ENCODE data around the gene UBE2D2.

Gene UBE2D2

DNA sequence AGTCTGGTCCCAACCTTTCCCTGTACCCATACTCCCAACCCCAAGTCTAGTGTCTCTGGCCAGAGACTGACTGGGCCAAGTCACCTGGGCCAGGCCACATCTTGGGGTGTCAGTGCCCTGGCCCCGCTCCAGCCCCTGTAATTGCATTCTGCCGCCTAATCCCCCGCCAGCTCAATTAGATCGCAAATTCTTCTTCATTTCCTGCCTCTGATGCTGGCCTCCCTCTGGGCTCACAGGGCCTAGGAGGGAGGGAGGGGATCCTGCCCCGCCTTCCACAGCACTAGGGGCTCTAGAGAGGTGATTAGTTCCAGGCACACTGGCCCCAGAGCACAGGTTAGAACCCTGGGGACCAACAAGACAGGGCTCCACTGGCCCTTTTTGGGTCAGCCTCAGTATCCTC lies 92.5 kb downstream of the UBE2D2 start:
- no peak for DNase-seq
- in situ Hi-C loops (cut with HindIII; ENCODE audit: low pct_ligation_motif_present, low pct_unique_long_range_greater_than_20kb, low sequenced_read_pairs) = no loop called here

DNA sequence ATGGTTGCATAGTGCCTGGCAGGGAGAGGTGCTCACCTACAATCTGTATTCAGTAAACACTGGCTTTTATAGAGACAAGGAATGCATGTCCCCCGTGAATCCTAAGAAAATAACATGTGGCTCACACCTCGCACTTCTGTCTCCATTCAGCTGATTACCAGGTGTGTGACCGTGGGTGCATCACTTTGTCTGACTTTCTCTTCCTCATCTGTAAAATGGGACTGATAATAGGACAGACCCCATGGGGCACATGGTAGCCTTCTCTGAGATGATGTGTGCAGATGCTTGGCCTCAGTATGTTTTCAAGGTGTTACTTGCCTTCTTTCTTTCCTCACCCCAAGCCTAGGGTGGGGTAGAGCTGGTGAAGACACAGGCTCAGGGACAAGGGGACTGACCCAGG lies 93.3 kb downstream of the UBE2D2 start:
- DNase-seq = no peak
- in situ Hi-C loops (cut with HindIII; ENCODE audit: low pct_ligation_motif_present, low pct_unique_long_range_greater_than_20kb, low sequenced_read_pairs) = no loop called here

DNA sequence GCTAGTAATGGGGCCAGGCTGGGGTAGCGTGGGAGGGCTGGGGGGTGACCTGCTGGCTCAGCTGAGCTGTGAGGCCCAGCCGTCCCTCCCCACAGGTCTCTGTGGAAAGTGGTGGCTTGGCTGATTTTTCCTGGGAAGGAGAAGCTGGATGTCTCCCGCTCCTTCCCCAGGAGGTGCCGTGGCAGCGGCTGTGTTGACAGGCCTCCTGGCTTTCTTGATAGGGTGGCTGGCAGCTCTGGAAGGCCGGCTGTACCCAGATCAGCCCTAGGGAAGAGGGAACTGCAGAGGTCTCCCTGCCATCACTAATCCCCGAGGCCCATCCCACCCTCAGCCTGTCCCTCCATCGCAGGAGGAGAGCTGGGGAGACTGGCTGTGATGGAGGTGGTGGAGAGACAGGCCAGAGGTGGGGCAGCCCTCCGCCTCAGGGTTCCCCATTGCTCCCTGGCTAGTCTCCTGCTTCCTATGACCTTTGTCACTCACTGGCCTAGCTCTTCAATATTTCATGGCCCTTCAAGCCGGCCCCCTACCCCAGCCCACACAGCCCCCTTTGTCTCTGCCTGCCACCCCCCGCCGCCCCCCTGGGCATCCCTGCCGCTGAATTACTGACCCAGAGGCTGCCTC lies 93.8 kb downstream of the UBE2D2 start:
- no peak for DNase-seq
- in situ Hi-C loops (cut with HindIII; ENCODE audit: low pct_ligation_motif_present, low pct_unique_long_range_greater_than_20kb, low sequenced_read_pairs) = no loop called here

DNA sequence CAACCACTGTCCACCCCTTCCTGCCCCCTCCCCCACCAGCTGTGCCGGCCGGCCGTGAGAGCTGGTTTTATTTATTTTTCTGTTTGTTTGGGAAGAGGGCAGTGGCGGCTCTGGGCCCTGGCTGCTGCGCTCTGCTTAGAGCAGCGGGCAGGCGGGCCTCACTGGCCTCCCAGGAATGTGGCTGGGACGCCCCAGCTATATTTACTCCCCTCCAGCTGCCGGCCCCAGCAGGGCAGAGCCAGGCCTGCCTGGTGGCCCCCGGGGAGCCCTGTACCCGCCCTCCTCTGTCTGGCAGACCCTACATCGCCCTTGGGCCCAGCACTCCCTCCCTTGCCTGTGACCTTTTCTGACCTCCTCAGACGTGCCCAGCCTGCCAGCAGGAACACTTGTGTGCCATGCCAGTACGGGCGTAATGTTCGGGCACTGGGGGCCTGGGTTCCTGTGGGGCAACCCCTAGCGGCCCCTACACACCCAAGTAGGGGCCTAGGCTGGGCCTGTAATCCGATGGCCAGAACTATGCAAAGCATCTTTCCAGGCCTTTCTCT lies 94.7 kb downstream of the UBE2D2 start:
- DNase-seq = no peak

DNA sequence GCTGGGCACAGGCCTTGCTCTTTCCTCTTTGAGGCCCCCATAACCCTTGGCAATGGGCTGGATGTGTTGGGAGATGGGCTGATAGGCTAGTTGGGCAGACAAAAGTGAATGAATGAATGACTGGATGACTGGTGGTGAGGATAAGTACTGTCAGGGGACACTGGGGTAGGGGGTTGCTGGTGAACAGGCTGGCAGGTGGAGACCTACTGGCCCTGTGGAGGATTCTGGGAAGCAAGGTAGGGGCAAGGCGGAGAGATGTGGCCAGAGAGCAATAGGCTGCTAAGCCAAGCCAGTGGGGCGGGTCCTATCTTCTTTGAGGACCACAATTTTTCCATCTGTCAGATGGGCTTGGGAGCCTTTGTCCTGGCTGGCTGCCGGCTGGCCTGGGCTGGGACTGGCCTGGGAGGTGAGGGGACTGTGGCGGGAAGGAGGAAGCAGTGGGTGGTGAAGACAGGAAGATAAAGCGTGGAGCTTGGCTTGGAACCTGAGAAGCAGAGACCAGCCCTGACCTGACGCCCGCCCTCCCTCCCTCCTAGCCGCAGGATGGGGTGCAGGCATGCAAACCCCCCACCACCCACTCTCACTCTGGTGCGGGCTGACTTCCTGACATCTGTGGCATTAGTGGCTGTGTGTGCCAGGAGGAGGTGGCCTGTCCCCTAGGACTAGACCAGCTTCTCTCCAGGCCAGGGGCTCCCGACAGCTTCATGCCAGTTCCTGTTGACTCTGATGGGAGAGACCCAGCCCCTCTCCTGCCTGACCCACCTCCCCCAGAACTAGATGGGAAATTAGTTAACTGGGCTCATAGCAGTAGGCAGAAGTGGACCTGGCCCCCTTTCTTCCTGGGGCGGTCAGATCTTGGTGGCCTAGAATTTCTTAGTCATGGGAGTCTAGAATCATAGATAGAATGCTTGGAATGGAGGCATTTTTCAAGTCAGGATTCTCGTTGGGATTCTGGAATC lies 96.5 kb downstream of the UBE2D2 start:
- in situ Hi-C loops (cut with HindIII; ENCODE audit: low pct_ligation_motif_present, low pct_unique_long_range_greater_than_20kb, low sequenced_read_pairs) = no loop called here
- no peak for DNase-seq

More for the DNA sequence above, 94.7 kb downstream of the UBE2D2 start:
- in situ Hi-C loops (cut with HindIII; ENCODE audit: low pct_ligation_motif_present, low pct_unique_long_range_greater_than_20kb, low sequenced_read_pairs) = no loop called here

DNA sequence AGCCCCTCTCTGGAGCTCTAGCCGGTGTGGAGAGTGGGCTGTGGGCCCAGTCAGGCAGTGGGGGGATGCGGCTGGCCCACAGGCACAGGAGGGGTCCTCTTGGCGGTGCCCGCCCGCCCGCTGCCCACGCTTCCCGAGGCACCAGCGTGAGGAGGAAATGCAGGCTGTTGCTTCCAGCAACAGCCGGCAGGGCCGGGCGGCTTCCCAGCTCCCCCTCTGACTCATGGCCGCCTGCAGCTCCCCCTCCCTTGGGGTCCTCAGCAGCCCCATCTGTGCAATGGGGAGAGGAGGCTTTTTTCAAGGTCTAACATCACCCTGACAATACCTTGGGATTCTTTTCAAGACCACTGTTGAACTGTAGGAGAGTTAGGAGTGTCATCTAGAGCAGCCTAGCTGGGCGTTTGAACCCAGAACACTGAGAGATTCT lies 97.4 kb downstream of the UBE2D2 start:
- DNase-seq = no peak
- in situ Hi-C loops (cut with HindIII; ENCODE audit: low pct_ligation_motif_present, low pct_unique_long_range_greater_than_20kb, low sequenced_read_pairs) = no loop called here

DNA sequence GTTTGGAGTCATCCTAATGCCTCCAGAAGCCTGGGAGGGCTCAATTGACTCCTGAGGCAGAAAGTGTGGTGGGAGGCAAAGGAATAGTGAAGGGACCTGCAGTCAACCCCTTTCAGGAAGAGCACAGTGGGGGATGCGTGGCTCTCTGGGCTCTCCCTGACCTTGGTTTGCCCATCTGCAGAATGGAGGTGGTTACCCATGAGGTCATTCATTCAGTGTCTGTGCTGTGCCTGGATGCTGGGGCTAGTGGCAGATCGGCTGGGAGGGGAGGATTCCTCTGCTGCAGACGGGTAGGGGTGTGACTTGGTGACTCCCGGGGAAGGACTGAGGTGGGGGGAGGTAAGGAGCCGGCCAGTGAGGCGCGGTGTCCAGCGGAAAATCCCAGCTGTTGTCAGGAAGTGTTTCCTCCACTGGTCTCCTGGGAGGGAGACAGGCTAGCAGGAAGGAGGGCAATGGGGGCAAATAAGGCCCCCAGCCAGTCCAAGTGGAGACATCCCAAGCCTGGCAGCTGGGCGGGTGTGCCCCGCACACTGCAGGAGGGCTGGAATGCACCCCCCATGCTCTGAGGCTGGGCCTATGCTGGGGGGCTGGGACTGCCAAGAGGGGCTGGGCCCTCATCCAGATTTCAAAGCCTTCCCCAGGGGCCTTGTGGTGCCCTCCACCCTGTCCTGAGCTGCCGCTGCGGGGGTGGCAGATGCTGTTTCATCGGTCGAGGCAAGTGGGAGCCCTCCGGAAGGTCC lies 98.0 kb downstream of the UBE2D2 start:
- peak; percentile 62 for DNase-seq
- in situ Hi-C loops (cut with HindIII; ENCODE audit: low pct_ligation_motif_present, low pct_unique_long_range_greater_than_20kb, low sequenced_read_pairs) = no loop called here

DNA sequence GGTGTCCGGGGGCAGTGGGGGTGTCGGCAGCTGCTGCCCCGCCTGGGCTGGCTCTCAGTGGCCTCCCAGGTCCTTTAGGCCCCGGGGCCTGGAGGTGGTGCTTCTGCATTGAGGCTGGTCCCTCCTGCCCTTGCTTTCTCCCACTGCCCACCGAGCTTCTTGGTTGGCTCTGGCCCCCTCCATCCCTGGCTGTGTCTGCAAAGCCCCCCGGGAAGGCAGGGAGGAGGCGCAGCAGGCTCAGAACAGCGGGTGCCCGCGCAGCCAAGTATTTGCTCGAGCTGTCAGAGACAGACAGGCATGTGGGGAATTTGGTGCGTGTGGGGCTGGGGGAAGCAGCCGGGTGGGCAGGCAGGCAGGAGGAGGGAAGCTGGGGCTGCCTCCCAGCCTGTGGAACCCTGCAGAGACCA lies 98.6 kb downstream of the UBE2D2 start:
- no peak for DNase-seq
- in situ Hi-C loops (cut with HindIII; ENCODE audit: low pct_ligation_motif_present, low pct_unique_long_range_greater_than_20kb, low sequenced_read_pairs) = no loop called here

DNA sequence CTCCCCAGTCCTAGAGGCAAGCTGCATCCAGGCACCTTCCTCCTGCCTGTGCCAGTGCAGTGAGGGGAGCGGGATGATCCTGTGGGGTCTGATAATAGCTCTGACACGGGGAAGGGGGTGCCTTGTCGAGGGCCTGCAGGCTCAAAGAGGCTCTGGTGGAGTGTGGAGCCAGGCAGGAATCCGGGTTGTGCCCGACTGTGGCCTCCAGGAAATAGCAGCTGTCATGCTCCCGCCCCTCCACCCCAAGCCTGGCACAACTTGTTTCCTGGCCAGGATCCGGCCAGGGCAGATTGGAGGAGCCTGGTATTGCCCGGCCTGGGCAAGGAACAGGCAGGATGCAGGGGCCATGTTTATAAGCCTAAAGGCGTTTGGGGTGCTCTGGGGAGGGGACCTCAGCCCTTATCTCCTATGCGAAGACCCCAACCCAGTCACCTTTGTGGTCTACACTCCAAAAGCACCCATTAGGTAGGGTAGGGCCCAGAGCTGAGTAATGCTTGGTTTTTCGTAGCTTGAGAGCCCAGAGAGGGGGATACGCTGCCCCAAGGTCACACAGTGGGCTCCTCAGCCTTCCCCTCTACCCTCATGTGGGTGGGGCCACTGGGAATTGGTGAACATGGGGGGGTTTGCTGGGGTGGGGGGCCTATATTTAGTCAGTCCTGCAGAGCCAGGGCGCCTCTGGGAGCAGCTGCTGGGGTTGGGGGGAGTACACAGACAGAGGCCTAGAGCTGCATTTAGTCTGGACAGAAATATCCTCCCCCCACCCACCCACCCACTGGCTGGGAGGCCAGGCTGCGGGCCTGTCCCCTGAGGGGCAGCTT lies 99.2 kb downstream of the UBE2D2 start:
- peak; percentile 87 for DNase-seq
- in situ Hi-C loops (cut with HindIII; ENCODE audit: low pct_ligation_motif_present, low pct_unique_long_range_greater_than_20kb, low sequenced_read_pairs) = no loop called here

DNA sequence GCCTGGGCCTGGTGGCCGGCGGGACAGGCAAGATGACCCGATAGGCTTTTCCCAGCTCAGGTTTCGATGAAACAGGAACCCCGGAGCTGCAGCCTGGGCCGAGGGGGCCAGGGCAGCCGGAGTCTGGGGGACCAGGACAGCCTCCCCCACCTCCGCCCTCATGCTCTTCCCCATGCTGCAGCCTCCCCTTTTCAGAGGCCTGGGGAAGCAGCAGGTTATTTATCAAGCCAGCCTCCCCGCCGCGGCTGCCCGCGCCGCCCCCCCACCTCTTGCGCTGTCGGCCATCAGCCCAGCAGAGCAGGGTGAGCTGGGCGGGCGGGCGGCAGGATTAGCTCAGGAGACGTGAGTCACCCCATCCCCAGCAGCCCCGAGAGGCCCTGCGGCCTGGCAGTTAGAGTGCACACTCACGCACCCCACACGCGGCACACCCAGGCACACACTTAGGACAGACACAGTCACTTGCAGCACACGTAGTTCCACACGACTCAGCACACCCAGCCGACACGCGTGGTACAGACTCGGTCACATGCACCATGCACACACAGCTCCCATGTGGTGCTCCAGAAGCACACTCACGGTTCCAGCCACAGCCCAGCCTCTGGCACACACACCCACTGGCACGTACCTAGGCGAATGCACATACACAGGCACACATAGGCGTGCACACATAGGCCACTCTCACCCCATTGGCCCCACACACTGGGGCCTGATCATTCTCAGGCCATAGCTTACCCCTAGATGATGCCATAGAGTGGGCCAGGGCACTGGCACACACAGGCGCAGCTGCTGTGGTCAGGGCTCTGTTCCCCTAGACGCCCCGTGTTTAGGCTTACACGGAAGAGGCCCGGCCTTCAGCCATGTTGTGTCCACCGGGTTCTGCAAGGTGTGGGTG lies 100.0 kb downstream of the UBE2D2 start:
- in situ Hi-C loops (cut with HindIII; ENCODE audit: low pct_ligation_motif_present, low pct_unique_long_range_greater_than_20kb, low sequenced_read_pairs) = no loop called here
- peak; percentile 89 for DNase-seq

DNA sequence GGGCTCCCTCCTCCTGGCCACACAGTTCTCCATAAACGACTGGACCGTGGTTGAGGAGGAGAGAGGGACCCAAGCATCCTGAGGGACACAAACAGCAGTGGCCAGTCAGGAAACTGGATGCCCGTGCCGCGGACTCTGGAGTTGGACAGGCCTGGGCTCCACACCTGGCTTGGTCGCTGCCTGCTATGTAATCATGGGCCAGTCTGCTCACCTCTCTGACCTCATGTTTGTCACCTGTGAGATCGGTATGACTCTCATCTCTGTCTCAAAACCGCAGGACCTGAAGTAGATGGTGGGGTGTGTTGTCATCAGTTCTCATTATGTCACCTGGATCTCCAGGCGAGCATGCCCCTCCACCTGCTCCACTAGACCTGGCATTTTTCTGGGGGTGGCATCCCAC lies 101.5 kb downstream of the UBE2D2 start:
- no peak for DNase-seq
- in situ Hi-C loops (cut with HindIII; ENCODE audit: low pct_ligation_motif_present, low pct_unique_long_range_greater_than_20kb, low sequenced_read_pairs) = no loop called here

DNA sequence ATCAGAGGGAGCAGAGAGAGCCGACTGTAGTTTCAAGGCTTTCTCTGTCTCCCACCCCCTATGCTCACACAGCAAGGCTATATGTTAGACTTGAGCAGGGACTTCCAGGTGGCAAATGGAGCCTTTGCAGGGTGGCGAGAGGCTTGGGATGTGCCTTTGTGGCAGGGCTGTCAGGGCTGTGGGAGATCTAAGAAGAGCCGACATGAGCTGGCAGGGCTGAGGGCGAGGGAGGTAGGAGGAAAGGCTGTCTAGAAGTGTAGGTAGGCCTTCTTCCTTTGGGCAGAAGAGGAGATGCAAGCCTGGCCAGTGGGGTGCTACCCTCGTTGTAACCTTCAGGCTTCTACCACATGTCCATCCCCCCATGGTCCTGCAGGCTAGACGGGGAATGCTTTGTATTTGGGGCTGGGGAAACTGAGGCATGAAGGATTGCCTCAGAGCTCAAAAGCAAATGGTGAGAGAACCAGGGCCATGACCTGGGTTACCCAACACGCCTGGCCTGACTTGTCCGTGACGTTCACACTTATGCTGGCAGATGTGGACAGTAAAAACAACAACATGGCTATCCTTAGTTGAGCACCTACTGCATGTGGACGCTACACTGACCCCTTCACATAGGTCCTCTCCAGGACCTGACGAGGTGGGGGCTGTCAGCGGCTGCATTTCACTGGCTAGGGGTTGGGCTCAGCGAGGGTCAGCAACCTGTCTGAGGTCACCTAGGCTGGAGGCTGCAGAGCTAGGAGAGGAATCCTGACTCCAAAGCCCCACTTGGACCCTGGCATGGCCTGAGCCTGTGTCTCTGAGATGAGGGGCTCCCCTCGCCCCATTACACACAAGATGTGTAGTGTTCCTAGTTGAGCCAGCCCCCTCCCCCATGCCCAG lies 102.3 kb downstream of the UBE2D2 start:
- no peak for DNase-seq

DNA sequence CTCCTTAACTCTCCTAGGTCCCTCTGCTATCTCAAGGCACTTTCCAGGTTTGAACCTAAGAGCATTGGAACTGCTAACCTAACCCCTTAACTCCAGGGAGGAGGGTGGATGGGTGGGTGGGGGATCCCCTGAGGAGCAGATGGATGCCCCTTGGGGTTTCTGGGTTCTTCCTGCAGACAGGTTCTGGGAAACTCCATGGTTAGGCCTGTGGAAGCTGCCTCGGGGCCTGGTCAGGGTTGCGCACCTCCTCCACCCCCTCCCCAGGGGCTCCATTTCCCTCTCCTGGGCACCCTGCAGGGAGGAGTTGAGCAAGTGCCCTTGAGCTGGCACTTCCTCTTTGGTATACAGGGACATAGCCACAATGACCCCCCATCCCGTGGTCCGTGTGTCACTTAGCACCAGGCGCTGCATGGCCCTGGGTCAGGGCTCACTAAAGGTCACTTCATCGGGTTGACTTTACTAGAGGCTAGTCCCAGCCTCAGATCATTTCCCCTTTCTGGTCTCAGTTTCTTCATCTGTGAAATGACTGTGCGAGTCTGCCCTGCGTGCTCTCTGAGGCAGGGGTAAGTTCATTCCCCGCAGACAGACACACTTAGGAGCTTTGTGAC lies 103.1 kb downstream of the UBE2D2 start:
- in situ Hi-C loops (cut with HindIII; ENCODE audit: low pct_ligation_motif_present, low pct_unique_long_range_greater_than_20kb, low sequenced_read_pairs) = no loop called here
- no peak for DNase-seq

More for the DNA sequence above, 102.3 kb downstream of the UBE2D2 start:
- in situ Hi-C loops (cut with HindIII; ENCODE audit: low pct_ligation_motif_present, low pct_unique_long_range_greater_than_20kb, low sequenced_read_pairs) = no loop called here

DNA sequence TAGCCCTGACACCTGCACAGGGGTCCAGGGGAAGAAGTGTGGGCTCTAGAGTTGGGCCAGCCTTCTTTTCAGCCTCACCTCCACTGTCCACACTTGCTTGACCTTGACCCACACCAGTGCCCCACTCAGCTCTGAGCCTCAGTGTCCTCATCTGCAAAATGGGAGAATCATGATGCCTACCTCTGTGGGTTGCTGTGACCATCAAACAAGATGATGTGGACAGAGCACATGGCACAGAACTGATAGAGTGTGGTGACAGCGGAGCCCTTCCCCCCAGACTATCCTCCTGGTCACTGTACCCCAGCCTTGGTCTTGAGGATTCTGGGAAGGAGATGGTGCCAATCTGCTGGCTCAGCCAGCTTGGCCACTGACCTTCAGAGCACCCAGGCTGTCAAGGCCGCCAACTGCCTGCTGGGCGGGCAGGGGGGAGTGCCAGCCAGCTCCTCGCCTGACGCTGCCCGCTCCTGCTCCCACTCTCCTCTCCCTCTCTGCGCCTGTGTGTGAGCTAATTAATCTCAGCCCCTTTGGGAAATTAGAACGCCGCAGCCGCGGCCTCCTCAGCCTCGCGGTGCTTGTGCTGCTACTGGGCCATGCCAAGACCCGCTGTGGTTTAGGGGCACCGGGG lies 103.7 kb downstream of the UBE2D2 start:
- no peak for DNase-seq
- in situ Hi-C loops (cut with HindIII; ENCODE audit: low pct_ligation_motif_present, low pct_unique_long_range_greater_than_20kb, low sequenced_read_pairs) = no loop called here

DNA sequence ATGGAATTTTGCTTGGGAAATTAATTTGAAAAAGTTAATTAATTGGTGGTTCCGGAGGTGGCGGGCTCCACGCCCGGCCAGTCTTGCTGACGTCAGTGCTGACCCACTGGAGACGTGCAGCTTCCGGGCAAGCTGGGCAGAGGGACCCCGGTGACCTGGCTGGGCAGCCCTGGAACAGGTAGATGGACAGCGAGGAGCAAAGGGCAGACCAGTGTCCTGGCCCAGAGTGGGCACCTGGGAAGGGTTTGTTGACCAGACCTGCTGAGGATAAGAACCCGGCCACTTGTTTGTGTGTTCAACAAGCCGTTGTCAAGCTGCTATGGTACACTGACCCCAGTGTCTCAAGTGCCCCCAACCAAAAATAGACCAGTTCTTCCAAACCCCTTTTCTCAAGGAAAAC lies 104.5 kb downstream of the UBE2D2 start:
- in situ Hi-C loops (cut with HindIII; ENCODE audit: low pct_ligation_motif_present, low pct_unique_long_range_greater_than_20kb, low sequenced_read_pairs) = no loop called here
- no peak for DNase-seq

DNA sequence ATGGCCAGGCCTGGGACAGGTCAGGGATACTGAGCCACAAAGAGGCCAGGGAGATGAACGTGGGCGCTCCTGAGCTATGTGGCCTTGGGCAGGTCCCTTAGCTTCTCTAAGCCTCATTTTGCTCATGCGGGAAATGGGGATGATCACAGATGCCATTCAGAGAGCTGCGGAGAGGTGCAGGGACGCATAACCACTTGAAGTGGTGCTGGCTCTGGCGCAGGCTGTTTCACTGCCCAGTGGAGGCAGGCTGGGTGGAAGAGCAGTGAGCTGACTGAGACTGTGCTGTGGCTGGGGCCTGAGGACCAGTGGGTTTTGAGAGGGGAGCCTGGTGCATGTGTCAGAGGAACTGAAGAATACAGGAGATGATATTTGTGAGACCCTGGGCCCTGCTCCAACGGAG lies 105.4 kb downstream of the UBE2D2 start:
- in situ Hi-C loops (cut with HindIII; ENCODE audit: low pct_ligation_motif_present, low pct_unique_long_range_greater_than_20kb, low sequenced_read_pairs) = no loop called here
- no peak for DNase-seq
